Dermis blood vessel endothelial cell (primary cell): ENCODE measurements around the gene MPZL1. TPM values are rescaled to one million over a fixed set of nuclear protein-coding genes. Genes with fewer than 3 reads are reported as not detected.
"Not testable (repeated sequence)": the region's sequence is repeated elsewhere in the genome, so short reads cannot be mapped to it uniquely, and the experiment has no call there.

Experiments
- DNase-seq: peaks from one replicate; pipeline ENCODE4 v3.0.0; 2010
- total RNA-seq: library from RNA; depleted of rRNA; stranded (reverse); fragments of >200 nt; gene quantifications from 2 replicates; pipeline ENCODE4 v1.2.3, GENCODE V29; 2014

Gene MPZL1
- total RNA-seq, 1 donor from 2014 or later, result 114 TPM

DNA sequence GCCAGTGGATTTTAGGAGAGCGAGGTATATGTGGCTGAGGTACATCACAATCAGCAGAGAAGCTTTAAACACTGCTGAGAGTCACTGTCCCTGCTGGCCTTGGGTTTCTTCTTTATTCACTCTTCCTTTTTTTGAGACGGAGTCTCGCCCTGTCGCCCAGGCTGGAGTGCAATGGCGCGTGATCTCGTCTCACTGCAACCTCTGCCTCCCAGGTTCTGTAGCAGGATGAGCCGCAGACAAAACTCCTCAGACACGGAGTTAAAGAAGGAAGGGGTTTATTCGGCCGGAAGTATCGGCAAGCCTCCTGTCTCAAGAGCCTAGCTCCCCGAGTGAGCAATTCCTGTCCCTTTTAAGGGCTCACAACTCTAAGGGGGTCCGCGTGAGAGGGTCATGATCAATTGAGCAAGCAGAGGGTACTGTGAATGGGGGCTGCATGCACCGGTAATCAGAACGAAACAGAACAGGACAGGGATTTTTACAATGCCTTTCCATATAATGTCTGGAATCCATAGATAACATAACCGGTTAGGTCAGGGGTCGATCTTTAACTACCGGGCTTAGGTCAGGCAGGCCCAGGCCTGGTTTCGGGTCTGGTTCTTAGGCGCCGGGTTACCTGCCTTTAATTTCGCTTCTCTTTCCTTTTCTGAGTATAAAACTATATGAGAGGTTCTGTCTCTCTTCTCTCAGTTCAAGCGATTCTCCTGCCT lies 1.9 kb upstream of the MPZL1 start:
- DNase-seq, result not testable (repeated sequence)

DNA sequence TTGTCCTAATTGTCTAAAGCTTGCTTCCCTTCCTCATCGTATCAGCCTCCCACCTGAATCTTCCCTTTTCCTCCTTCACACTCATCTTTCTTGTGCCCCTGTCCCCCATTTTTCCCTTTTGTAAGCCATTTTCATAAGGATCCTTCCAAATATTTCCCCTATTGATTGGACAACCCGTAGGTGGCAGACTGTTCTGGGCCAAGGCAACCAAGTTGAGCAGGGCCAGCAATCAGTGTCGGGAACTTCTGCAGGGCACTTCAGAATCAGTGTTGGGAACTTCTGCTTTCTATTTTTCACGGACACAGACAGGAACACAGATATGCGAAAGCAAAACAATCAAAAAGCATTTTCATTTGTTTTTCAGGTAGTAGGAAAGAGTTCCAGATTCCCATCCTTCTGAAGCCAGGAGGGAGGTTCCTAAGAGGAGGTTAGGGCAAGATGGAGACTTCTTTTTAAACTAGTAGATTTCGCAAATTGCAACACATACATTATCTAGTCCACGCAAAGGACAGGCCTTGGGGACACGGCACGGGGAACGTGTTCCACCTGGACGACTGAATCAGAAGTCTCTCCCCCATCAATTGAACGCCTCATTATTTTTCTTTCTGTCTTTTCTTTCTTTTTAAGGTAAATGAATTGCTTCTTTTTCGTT lies 691 bp upstream of the MPZL1 start:
- peak; percentile 77 for DNase-seq

DNA sequence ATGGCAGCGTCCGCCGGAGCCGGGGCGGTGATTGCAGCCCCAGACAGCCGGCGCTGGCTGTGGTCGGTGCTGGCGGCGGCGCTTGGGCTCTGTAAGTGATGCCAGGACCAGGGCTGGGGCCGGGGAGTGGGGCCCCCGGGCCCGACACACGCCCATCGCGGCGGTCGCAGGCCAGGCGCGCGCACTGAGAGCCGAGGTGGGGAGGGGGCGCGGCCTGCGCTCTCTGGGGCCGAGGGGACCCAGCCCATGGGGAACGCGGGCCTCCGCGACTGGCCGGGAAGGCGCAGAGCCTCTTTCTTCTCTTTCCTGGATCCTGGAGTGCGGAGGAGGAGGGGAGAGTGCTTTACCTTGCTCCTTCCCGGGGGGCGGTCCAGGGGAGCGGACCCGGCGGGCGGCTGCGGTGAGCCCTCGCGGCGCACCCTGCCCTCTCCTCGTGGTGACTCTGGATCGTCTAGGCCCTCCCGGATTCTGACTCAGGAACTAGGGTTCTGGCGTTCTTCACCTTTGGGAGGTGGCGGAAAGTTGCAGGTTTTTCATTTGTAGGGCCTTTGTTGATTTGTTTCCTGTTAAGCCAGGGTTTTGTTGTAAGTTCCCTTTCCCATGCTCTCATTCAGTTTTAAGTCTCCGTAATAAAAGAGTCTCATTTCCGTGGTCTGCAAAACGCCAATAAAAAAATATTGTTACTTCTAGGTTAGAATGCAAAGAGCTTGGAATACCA lies 529 bp downstream of the MPZL1 start:
- DNase-seq, result peak; percentile 59

DNA sequence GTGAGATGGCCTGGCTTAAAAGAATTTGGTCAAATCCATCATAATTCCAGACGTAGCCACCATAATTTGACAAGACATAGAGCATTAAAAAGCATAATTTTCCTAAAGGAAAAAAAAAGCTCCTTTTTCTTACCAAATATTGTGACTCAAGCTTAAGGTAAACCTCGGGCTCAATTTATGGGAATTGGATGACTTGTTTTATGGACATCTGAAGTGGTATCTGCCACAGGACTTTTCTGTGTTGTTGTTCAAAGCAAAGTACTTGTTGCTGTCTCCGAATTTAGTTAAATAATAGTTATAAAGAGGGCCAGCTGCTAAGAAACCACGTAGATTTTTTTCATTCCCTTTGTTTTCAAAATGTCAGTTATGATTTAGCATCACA lies 1.1 kb downstream of the MPZL1 start:
- peak; percentile 9 for DNase-seq

DNA sequence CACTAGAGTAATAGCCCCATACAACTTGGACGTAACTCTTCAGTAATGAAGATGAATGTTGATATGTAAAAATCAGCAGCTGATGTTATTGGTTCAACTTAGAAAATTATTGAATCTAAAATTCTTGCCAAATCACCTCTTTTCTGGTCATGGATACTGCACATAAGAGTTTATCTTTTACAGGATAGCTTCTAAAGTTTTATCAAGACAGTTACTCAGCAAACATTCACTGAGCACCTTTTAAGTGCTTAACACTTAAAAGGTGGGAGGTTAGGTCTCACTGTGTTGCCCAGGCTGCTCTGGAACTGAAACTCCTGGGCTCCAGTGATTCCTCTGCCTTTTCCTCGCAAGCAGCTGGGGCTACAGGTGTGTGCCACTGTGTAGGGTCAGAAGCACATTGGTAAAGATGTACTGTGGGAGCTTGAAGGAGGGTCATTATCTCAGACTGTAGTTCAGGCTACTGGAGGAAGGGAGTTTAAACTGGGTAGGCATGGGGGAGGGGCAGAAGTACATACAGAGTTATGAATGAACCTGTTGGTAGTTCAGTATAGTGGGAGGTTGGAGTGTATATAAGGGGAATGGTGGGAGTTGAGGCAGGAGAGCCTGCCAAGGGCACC lies 2.0 kb downstream of the MPZL1 start:
- no peak for DNase-seq

DNA sequence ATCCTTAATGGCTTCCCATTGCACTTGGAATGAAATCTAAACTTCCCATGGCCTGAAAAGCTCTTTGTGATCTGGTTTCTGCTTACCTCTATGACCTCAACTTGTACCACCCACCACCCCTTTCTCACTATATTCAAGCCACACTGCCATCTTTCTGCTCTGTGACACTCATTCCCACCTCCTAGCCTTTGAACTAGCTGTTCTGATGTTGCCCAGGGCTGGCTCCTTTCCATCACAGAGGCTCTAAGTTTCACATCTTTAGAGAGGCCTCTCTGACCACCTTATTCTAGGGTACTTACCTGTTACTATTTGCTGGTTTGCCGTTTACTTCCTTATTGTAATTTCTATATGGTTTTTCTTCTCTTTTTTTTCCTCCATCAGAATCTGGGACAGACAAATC lies 4.2 kb downstream of the MPZL1 start:
- DNase-seq, result no peak

DNA sequence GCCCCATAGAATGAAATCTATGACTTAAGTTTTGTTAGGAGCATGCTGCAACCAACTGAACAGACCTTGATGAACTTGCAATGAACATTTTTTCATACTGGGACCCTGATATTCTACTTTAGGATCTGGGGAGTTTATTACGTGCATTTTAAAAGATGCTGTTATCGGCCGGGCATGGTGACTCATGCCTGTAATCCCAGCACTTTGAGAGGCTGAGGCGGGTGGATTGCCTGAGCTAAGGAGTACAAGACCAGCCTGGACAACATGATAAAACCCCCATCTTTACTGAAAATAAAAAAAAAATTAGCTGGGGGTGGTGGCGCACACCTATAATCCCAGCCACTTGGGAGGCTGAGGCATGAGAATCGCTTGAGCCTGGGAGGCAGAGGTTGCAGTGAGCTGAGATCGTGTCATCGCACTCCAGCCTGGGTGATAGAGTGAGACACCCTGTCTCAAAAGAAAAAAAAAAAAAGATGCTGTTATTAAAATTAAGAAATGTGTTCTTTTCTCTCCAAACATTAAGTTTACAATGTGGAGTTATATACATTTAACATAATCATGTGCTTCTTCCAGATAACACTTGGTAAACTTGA lies 7.1 kb downstream of the MPZL1 start:
- no peak for DNase-seq

DNA sequence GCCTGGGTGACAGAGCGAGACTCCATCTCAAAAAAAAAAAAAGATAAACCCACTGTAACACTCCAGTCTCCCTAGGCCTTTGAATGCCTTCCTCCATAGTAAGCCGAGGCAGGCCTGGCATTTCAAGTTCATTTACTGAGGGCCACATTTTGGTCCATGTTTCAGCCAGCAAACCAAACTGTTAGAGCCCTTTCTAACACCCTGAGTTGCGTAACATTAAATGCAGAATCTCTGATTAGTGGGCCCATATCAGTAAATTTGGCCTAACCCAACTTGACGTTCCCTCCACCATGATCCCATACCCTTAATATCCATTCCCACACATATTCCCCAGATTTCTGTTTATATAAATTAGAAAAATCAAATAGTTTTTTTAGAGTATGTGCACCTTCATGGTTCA lies 12.4 kb downstream of the MPZL1 start:
- DNase-seq, result no peak

DNA sequence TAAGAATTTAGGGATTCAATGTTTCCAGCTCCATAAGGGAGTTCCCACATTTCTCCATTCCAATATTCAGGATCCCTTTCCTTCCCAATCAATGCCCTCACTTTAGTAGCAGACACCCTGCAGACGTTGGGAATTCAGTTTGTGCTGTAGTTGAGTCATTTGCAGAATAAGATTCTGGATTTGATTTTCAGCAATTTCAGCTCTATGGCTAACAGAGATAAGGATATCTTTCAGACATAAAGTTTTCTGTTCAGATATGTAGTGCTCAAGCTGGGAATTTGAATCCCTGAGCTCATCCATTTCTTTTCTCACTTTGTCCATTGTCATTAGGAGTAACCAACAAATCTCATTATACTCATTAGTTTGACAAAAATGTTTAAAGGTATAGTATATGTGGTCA lies 13.1 kb downstream of the MPZL1 start:
- DNase-seq, result no peak

DNA sequence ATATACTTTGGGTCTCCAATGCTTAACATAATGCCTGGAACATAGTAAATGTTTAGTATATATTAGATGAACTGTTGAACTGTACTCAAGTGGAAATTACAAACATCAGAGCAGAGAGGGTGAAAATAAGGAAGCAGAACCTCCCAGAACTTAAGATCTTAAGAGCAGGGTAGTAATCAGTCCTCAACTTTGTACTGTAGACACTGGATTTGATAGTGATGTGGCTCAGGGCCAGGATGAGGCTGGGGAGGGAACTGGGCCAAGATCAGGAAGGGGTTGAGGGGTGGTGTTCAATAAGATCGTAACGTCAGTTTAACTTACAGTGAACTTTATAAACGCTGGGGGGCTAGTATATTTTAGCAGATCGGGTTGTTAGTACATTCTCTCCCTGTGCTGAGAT lies 15.4 kb downstream of the MPZL1 start:
- no peak for DNase-seq

DNA sequence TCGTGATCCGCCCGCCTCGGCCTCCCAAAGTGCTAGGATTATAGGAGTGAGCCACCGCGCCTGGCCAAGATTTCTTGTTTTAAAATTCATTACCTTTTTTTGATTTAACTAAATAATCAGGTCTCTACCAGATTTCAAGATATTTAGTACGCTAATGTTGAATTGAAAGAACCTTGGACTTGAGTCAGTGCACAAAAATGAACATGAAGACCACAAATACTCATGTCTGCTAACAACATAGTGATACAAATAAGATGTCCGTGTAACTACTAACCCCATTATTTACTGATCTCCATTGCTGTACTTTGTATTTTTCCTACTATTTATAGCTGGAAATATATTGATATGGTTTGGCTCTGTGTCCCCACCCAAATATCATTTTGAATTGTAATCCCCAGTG lies 16.4 kb downstream of the MPZL1 start:
- DNase-seq, result no peak

DNA sequence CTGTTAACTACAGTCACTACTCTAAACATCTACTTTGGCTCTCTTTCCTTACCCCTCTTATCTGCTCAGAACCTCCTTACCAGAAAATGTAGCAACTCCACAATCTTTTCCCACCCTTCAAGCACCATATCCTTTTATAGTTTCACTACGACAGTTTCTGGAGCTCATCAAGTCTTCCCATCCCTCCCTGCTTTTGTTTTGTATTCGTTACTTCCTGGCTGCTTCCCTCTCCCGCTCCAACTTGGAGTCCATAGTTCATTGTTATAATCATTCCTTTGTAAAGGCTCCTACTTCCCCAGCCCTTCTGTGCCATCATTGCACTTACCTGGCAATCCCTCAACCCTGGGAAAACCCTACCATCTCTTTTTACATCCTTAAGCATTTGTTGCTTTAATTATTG lies 18.0 kb downstream of the MPZL1 start:
- peak; percentile 19 for DNase-seq

DNA sequence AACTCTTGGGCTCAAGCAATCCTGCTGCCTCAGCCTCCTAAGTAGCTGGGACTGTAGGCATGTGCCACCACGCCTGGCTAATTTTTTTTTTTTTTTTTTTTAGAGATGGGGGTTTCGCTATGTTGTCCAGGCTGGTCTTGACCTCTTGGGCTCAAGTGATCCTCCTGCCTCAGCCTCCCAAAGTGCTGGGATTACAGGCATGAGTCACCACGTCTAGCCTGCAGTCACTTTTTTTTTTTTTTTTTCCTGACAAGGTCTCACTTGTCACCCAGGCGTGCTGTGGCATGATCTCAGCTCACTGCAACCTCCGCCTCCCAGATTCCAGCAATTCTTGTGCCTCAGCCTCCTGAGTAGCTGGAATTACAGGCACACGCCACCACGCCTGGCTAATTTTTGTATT lies 19.3 kb downstream of the MPZL1 start:
- DNase-seq, result not testable (repeated sequence)

DNA sequence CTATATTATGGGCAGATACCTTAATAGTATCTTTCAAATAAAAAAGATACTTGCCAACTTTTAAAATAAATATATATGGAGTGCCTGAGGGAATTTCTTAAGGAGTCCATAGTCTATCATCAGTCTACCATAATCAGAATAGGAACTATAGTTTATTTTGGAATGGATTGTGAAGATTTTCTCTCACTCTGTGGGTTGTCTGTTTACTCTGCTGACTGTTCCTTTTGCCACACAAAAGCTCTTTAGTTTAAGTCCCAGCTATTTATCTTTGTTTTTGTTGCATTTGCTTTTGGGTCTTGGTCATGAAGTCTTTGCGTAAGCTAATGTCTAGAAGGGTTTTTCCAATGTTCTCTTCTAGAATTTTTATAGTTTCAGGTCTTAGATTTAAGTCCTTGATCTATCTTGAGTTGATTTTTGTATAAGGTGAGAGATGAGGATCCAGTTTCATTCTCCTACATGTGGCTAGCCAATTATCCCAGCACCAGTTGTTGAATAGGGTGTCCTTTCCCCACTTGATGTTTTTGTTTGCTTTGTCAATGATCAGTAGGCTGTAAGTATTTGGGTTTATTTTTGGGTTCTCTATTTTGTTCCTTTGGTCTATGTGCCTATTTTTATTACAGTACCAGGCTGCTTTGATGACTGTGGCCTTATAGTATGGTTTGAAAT lies 20.7 kb downstream of the MPZL1 start:
- DNase-seq, result not testable (repeated sequence)

DNA sequence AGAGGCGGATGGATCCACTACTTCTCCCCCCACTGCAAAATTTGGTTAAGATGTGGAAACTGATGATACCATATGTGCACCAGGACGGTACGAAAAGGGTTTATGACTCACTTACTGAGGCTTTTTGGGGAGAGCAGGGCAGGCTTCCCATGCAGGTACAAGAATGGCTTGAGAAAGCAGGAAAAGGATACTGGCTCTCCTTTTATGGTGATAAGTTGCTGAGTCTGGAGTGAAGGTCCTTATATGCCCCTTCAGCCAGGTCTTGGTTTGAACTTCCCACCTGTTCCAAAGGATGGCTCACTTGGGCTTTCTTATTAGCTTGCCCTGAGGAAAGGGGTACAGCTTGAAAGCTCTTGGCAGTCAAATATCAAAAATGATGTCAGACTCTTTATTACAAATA lies 23.1 kb downstream of the MPZL1 start:
- DNase-seq, result no peak

DNA sequence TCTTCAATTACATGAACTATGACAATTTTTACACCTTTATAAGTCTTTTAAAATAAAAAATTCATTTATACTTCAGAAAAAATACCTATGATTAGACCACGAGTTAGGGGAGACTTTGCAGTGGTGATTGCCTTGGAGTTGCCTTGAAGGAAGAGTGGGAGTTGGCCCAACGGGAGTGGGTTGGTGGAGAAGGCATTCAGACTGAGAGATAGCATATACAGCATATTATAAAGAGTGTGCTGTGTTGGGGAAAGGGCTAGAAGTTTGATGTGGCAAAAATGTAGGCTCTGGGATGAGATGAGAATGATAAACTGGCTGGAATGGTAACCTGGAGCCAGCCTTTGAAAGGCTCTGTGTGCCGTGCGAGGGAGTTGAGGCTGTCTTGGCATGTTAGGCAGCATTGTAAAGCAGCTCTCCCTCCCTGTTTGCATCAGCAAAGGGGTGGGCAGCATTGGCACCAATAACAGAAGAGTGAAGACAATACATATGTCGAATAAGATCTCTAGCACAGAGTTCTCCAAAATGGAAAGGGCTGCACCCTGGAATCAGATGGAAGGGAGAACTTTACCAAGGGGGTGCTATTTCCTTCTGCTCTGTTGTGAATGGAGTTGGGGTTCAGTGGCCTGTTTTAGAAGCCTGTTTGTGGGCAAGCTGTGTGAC lies 24.4 kb downstream of the MPZL1 start:
- no peak for DNase-seq

DNA sequence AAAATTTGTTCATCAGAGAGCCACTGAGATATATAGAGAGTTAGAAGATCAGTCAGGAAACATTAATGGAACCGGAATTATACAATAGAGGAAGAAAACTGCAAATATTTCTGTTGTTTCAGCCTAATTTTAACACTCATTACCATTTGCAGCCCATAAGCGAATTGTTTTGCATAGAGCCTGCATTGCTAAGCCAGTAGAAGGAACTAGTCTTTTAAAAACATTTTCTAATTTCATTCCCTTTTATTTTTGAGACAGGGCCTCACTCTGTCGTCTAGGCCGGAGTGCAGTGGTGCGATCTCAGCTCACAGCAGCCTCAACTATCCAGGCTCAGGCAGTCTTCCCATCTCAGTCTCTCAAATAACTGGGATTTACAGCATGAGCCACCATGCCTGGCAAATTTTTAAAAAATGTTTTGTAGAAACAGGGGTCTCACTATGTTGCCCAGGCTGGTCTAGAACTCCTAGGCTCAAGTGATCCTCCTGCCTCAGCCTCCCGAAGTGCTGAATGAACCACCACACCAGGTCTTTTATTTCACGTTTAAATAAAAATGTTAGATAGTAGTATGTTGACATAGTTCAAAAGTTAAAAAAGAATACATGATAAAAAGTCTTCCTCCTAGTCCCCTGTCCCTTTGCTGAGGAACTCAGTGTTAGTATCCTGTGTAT lies 25.3 kb downstream of the MPZL1 start:
- DNase-seq, result no peak

DNA sequence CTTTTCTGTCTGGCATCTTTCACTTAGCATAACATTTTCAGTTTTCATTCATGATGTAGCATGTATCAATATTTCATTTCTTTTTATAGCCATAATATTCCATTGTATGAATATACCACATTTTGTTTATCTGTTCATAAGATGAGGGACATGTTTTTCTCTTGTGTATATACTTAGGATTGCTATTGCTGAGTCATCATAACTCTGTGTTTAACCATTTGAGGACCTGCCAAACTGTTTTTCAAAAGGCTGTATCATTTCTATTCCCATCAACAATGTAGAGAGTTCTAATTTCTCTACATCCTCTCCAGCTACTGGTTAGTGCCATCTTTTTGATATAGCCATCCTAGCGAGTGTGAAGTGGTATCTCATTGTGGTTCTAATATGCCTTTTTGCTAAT lies 26.2 kb downstream of the MPZL1 start:
- DNase-seq, result no peak

DNA sequence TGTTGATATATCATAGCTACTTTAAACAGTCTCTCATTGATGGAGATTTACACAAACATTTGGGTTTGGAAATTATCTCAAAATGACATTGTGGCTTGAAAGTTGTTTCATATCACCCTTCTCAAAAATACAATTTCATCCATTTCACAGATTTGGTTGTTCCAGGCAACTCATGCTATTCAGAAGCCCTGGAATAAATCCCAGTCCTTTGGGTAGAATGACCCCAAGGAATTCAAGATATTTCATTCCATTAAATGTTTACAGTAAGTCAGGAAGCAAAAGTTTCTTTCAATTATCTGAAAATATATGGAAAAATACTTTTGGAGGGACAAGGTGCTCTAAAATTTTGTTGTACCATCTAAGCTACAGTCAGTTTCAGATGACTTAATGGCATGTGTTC lies 27.1 kb downstream of the MPZL1 start:
- no peak for DNase-seq

DNA sequence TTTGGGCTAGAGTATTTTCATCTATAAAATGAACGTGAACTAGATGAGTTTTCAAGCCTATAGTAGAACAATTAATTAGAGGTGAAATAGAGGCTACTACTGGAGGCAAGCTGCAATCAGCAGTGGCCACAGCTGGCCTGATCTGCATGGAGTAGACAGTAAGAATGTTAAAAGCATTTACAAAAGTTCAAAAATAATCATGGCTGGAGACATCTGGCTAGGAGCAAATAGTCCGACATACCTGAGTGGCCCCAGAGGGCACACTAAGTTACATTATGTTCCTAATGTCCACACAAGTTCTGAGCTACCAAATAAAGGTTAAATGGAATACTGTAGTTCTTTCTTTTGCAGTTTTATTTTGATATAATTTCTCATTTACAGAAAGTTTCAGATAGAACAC lies 28.0 kb downstream of the MPZL1 start:
- DNase-seq, result no peak

DNA sequence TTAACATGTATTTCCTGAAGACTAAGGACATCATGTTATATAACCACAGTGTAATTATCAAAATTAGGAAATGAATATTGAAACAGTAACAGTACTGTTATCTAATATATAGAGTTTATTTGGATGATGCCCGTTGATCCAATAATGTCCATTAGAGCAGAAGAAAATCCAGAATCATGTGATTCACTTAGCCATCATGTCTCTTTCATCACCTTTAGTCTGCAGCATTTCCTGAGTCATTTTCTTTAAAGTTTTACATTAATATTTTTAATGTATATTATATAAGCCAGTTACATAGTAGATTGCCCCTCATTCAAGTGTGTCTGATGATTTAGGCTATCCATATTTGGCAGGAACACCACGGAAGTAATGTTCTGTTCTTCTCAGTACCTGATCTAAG lies 28.9 kb downstream of the MPZL1 start:
- no peak for DNase-seq

DNA sequence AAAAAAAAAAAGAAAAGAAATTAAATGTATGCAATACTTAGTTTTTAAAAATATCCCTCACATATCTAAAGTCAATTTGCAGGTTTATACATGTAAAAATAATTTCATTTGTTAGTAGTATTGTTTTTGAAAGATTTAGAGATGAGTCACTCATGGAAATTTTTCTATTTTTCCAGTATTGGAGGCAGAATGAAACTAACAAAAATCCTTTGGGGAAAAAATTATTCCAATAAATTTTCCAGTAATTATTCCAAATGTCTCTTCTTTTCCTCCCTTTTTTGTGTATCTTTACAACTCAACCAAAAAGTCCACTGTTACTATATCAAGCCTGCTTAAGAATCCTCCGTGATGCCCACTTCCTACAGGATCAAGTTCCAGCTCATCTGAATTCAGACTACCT lies 29.9 kb downstream of the MPZL1 start:
- DNase-seq, result no peak
